Upper lobe of left lung (tissue), 6 donors: Measurements from ENCODE around the gene GPR75. TPM values are rescaled to one million over a fixed set of nuclear protein-coding genes. Genes with fewer than 3 reads are reported as not detected.

ENCODE experiments used
- ATAC-seq, 2 donors: fragments of 200-7000 bp; cut with Tn5 transposase; one replicate each; pipeline ENCODE4 v1.9.1; 2022; ENCODE audit warnings: mild to moderate bottlenecking in 2 of 2, moderate library complexity in 2 of 2; ENCODE audit not compliant: low FRiP score in 2 of 2
- DNase-seq, 2 donors: peaks; one replicate each; pipeline ENCODE4 v3.0.0-alpha.2; 2019 to 2020
- H3K27ac ChIP-seq, 4 donors: fragments of 200-600 bp; sonication (generic); one replicate each; pipeline ENCODE4 v1.5.1; 2016 to 2019
- H3K27me3 ChIP-seq, 4 donors: fragments of 200-600 bp; sonication (generic); one replicate each; pipeline ENCODE4 v1.5.1; 2017 to 2019
- H3K36me3 ChIP-seq, 4 donors: fragments of 200-600 bp; sonication (generic); one replicate each; pipeline ENCODE4 v1.5.1; 2016 to 2019
- H3K4me1 ChIP-seq, 4 donors: fragments of 200-600 bp; sonication (generic); one replicate each; pipeline ENCODE4 v1.5.1; 2018 to 2019
- H3K4me3 ChIP-seq, 4 donors: fragments of 200-600 bp; sonication (generic); one replicate each; pipeline ENCODE4 v1.5.1; 2017 to 2019; ENCODE audit warnings: mild to moderate bottlenecking in 2 of 4, moderate library complexity in 1 of 4
- H3K9me3 ChIP-seq, 4 donors: fragments of 200-600 bp; sonication (generic); one replicate each; pipeline ENCODE4 v1.5.1; 2018 to 2019
- EP300 ChIP-seq, 4 donors: sonication (generic); formaldehyde crosslinking; IDR thresholded peaks; one replicate each; pipeline ENCODE4 v1.5.1; 2017; ENCODE audit warnings: antibody characterized with exemption in 4 of 4, control low read depth in 2 of 4
- POLR2A ChIP-seq, 4 donors: fragments of 450-650 bp; IDR thresholded peaks; one replicate each; pipeline ENCODE4 v1.5.1; 2016 to 2017; ENCODE audit warnings: antibody characterized with exemption in 4 of 4, mild to moderate bottlenecking in 2 of 4
- POLR2AphosphoS5 ChIP-seq, 2 donors: sonication (generic); formaldehyde crosslinking; IDR thresholded peaks; one replicate each; pipeline ENCODE4 v1.5.1; 2017; ENCODE audit warnings: antibody characterized with exemption in 2 of 2
- whole genome bisulfite sequencing, 2 donors: methylation state at CpG; one replicate each; pipeline ENCODE4 v1.1.5; 2017 to 2018; 5-methylcytosine and 5-hydroxymethylcytosine counted together
- total RNA-seq, 6 donors: library from RNA; depleted of rRNA in 4 of 6; stranded (reverse); fragments of >200 nt in 4 of 6; gene quantifications; one replicate each; pipeline versions ENCODE4 v1.1.0 to v1.2.1, GENCODE V29; 2016 to 2021
- TF ChIP-seq, protein P1 (sequence below), 6 experiments: fragments of 450-650 bp in 4 of 6; fragments of 200-600 bp in 2 of 6; sonication (generic) in 2 of 6; IDR thresholded peaks; one replicate each; pipeline ENCODE4 v1.5.1; 2016 to 2019; ENCODE audit warnings: antibody characterized with exemption in 6 of 6
- donor health status: DM: no; HTN: no; CAD: no; lungs with moderate emphysema.
- donor health status: DM: no; HTN: yes; CAD: no; lungs with severe emphysema.

The GPR75 gene
- total RNA-seq, 6 donors from 2014 or later, result 1.6 to 14.7 (median 3.1) TPM

DNA sequence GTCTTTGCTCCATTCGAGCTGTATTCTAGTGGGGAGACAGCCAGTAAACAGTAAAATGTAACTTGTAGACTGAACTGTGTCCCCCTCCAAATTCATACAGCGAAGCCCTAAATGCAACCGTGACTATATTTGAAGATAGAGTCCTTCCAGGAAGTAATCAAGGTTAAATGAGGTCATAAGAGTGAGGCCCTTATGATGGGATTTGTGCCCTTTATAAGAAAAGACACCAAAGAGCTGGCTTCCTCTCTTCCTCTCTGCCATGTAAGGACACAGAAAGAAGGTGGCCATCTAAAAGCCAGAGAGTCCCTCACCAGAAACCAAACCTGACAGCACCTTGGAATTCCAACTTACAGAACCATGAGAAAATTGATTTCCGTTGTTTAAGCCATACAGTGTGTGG is 31.4 kb downstream of the GPR75 start:
- TF ChIP-seq POLR2AphosphoS5 (IDR thresholded peaks at IDR 0.05), result no peak
- TF ChIP-seq POLR2A (IDR thresholded peaks at IDR 0.05), result no peak
- TF ChIP-seq, protein P1, sequence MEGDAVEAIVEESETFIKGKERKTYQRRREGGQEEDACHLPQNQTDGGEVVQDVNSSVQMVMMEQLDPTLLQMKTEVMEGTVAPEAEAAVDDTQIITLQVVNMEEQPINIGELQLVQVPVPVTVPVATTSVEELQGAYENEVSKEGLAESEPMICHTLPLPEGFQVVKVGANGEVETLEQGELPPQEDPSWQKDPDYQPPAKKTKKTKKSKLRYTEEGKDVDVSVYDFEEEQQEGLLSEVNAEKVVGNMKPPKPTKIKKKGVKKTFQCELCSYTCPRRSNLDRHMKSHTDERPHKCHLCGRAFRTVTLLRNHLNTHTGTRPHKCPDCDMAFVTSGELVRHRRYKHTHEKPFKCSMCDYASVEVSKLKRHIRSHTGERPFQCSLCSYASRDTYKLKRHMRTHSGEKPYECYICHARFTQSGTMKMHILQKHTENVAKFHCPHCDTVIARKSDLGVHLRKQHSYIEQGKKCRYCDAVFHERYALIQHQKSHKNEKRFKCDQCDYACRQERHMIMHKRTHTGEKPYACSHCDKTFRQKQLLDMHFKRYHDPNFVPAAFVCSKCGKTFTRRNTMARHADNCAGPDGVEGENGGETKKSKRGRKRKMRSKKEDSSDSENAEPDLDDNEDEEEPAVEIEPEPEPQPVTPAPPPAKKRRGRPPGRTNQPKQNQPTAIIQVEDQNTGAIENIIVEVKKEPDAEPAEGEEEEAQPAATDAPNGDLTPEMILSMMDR (IDR thresholded peaks at IDR 0.05), result no peak
- TF ChIP-seq EP300 (IDR thresholded peaks at IDR 0.05), result no peak
- H3K4me1 ChIP-seq, result no peaks in the 10 kb centered on the region
- no peak for DNase-seq
- H3K4me3 ChIP-seq, result no peak overlapping the region
- no peaks in the 10 kb centered on the region for H3K9me3 ChIP-seq
- 93 to 95% methylated on average over 4 of the region's 4 CpGs for WGBS, 2 donors
- no peaks in the 10 kb centered on the region for H3K27me3 ChIP-seq
- no peak overlapping the region for H3K27ac ChIP-seq
- no peak for ATAC-seq
- peaks cover 0 to 10% (median 1%) of the 10 kb centered on the region in 4 donors for H3K36me3 ChIP-seq

DNA sequence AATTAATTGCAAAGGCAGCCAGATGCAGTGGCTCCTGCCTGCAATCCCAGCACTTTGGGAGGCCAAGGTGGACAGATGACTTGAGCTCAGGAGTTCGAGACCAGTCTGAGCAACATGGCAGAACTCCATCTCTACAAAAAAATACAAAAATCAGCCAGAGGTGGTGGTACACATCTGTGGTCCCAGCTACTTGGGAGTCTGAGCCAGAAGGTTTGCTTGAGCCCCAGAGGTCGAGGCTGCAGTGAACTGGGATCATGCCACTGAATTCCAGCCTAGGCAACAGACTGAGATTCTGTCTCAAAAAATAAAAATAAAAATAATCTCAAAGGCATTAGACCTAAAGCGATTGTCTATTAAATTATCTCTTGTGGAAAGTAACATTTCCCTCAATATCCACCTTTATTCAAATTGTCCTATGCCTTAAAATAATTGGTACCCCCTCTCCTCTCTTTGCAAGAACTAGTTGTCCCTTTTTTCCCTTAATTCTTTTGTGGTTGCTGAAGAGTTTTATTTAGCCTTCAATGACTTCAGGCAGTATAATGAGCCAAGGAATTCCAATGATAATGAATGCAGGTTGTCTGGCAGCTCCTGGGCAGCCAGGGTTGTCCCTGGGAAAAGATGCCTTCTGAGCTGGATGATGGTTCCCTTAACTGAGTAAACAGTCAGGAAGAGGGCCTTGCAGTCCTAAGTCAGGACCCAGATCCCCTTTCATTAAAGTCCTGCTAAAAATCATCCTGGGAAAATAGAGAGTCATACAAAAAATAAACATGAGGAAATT is 32.2 kb downstream of the GPR75 start:
- Histone ChIP-seq H3K27ac (peak overlapping the region in 1 of 4 donors; percentile 0), H3K4me3 (no peak overlapping the region), H3K27me3 (no peaks in the 10 kb centered on the region), H3K36me3 (peaks cover 0 to 10% (median 0%) of the 10 kb centered on the region in 4 donors), H3K4me1 (no peaks in the 10 kb centered on the region), H3K9me3 (no peaks in the 10 kb centered on the region)
- DNase-seq (no peak), ATAC-seq (no peak)
- WGBS, 2 donors, result 78 to 87% methylated on average over 3 of the region's 3 CpGs
- TF ChIP-seq POLR2AphosphoS5 (IDR thresholded peaks at IDR 0.05) (no peak), POLR2A (IDR thresholded peaks at IDR 0.05) (no peak), EP300 (IDR thresholded peaks at IDR 0.05) (no peak)
- TF ChIP-seq, protein P1 (IDR thresholded peaks at IDR 0.05), result no peak

DNA sequence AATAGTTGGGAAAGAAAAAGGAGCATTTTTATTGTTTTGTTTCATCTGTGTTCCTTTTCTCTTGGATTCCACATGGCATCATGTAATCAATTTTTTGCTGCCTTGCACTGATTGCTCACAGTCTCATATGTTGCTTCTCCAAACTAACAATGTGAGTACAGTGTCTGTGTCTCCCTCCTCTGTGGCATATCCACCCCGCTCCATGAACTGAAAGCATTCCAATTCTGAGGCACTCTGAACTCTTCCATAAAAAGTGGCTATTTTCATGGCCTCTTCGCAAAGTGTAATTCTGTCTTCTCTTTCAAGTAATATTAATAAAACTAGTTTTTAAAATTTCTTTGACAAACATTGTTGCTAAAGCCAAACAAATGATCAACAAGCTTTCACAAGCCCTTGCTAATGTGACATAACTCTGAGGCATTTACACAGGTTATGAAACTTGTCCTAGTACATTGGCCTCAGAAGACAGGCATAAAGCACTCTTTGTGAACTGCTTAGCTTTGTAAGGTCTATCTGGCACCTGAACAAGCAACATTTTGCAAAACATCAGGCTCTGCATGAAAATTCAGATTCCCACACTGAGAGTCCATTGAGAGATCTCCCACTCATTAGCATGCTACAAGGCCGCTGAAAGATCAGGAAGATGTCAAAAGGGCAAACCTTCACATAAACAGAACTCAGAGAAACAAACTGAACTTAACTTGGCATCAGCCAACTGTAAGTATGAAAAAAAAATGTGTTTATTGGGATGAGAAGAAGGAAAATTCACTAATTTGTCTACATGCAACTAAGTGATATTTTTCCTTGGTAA is 33.0 kb downstream of the GPR75 start:
- Histone ChIP-seq H3K4me1 (no peaks in the 10 kb centered on the region), H3K9me3 (no peaks in the 10 kb centered on the region), H3K4me3 (no peak overlapping the region), H3K36me3 (peaks cover 0 to 6% (median 0%) of the 10 kb centered on the region in 4 donors), H3K27ac (peak overlapping the region in 2 of 4 donors; percentile 0 to 28), H3K27me3 (no peaks in the 10 kb centered on the region)
- 62 to 69% methylated on average over 2 to 3 of the region's 3 CpGs for WGBS, 2 donors
- DNase-seq (no peak), ATAC-seq (peak in 1 of 2 donors; percentile 63)
- TF ChIP-seq POLR2AphosphoS5 (IDR thresholded peaks at IDR 0.05) (no peak), POLR2A (IDR thresholded peaks at IDR 0.05) (no peak), EP300 (IDR thresholded peaks at IDR 0.05) (no peak)
- TF ChIP-seq, protein P1 (IDR thresholded peaks at IDR 0.05), result no peak

DNA sequence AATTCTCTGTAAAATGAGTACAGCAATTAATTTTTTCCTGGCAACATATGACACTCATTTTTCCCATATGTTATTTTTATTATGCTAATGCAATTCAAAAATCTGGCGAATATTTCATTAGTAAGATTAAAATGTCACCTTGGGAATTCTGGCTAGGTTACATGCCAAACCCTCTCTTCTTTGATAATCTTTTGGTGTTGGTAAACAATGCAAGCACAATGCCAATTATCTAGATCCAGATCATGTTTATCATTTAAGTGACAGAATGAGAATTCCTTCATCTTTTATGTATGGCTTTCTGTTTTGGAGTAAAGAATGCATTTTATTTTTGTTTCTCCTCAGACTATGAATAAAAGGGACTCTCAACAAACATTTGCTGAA is 33.7 kb downstream of the GPR75 start:
- 63 to 64% methylated on average over 1 of the region's 1 CpG for WGBS, 2 donors
- Histone ChIP-seq H3K36me3 (peaks cover 0 to under 1% (median 0%) of the 10 kb centered on the region in 4 donors), H3K9me3 (no peaks in the 10 kb centered on the region), H3K4me3 (no peak overlapping the region), H3K27ac (peak overlapping the region in 1 of 4 donors; percentile 0), H3K27me3 (no peaks in the 10 kb centered on the region), H3K4me1 (no peaks in the 10 kb centered on the region)
- no peak for ATAC-seq
- DNase-seq, result no peak
- TF ChIP-seq POLR2AphosphoS5 (IDR thresholded peaks at IDR 0.05) (no peak), POLR2A (IDR thresholded peaks at IDR 0.05) (no peak), EP300 (IDR thresholded peaks at IDR 0.05) (no peak)
- TF ChIP-seq, protein P1 (IDR thresholded peaks at IDR 0.05), result no peak
